SK-N-SH treated with all-trans-retinoic acid at 6 μM for 48 hours (cell line): ENCODE results near the gene CLCN7.
"Not testable (repeated sequence)": the region's sequence is repeated elsewhere in the genome, so short reads cannot be mapped to it uniquely, and the experiment has no call there.

Source experiments
- ATAC-seq: fragments of 200-7000 bp; cut with Tn5 transposase; 3 replicates; pipeline ENCODE4 v1.9.1; 2020; ENCODE audit warnings: mild to moderate bottlenecking, moderate library complexity
- ARNTL ChIP-seq: fragments of 450-650 bp; formaldehyde crosslinking; IDR thresholded peaks from 2 replicates; pipeline ENCODE4 v1.5.0; 2020; ENCODE audit warnings: low read depth, mild to moderate bottlenecking, moderate library complexity, borderline replicate concordance
- ESRRG ChIP-seq: fragments of 250-450 bp; sonication (Bioruptor Pico); IDR thresholded peaks from 2 replicates; pipeline ENCODE4 v1.6.1; 2021; ENCODE audit warnings: mild to moderate bottlenecking
- GLIS3 ChIP-seq: fragments of 250-450 bp; sonication (Bioruptor Pico); IDR thresholded peaks from 2 replicates; pipeline ENCODE4 v1.5.0; 2020; ENCODE audit warnings: mild to moderate bottlenecking, moderate library complexity
- ISL1 ChIP-seq: fragments of 250-450 bp; sonication (Bioruptor Pico); IDR thresholded peaks from 2 replicates; pipeline ENCODE4 v2.1.2; 2022; ENCODE audit warnings: mild to moderate bottlenecking, moderate library complexity
- OSR1 ChIP-seq: fragments of 250-450 bp; sonication (Bioruptor Pico); IDR thresholded peaks from 2 replicates; pipeline ENCODE4 v1.8.0; 2022; ENCODE audit warnings: moderate library complexity, mild to moderate bottlenecking, inconsistent platforms
- PPARA ChIP-seq: fragments of 250-450 bp; sonication (Bioruptor Pico); IDR thresholded peaks from 2 replicates; pipeline ENCODE4 v1.5.0; 2020; ENCODE audit warnings: mild to moderate bottlenecking, borderline replicate concordance
- RARB ChIP-seq: fragments of 250-450 bp; sonication (Bioruptor Pico); IDR thresholded peaks from 2 replicates; pipeline ENCODE4 v1.8.0; 2021; ENCODE audit warnings: mild to moderate bottlenecking, moderate library complexity
- TCF4 ChIP-seq: fragments of 250-450 bp; sonication (Bioruptor Pico); IDR thresholded peaks from 2 replicates; pipeline ENCODE4 v1.8.0; 2021; ENCODE audit warnings: mild to moderate bottlenecking, moderate library complexity, borderline replicate concordance
- TOX ChIP-seq: fragments of 250-450 bp; sonication (Bioruptor Pico); IDR thresholded peaks from 2 replicates; pipeline ENCODE4 v1.8.0; 2021; ENCODE audit warnings: mild to moderate bottlenecking, moderate library complexity, borderline replicate concordance
- ZC3H10 ChIP-seq: fragments of 250-450 bp; sonication (Bioruptor Pico); IDR thresholded peaks from 2 replicates; pipeline ENCODE4 v1.5.1; 2021; ENCODE audit warnings: mild to moderate bottlenecking, moderate library complexity
- ZFP30 ChIP-seq: fragments of 450-650 bp; formaldehyde crosslinking; IDR thresholded peaks from 2 replicates; pipeline ENCODE4 v1.5.0; 2022; ENCODE audit warnings: mild to moderate bottlenecking, moderate library complexity
- ZNF565 ChIP-seq: fragments of 450-650 bp; formaldehyde crosslinking; conservative IDR thresholded peaks from 2 replicates; pipeline ENCODE4 v1.5.0; 2020; ENCODE audit warnings: low read depth, mild to moderate bottlenecking, moderate library complexity
- ZNF70 ChIP-seq: fragments of 450-650 bp; formaldehyde crosslinking; IDR thresholded peaks from 2 replicates; pipeline ENCODE4 v1.5.0; 2020; ENCODE audit warnings: mild to moderate bottlenecking, moderate library complexity
- ZNF8 ChIP-seq: fragments of 450-650 bp; formaldehyde crosslinking; IDR thresholded peaks from 2 replicates; pipeline ENCODE4 v1.5.0; 2020; ENCODE audit warnings: mild to moderate bottlenecking, moderate library complexity
- TF ChIP-seq, protein P1 (sequence below): fragments of 250-450 bp; sonication (Bioruptor Pico); IDR thresholded peaks from 2 replicates; pipeline ENCODE4 v1.8.0; 2020; ENCODE audit warnings: mild to moderate bottlenecking, moderate library complexity, borderline replicate concordance
- TF ChIP-seq, protein P2 (sequence below): fragments of 250-450 bp; sonication (Bioruptor Pico); IDR thresholded peaks from 2 replicates; pipeline ENCODE4 v1.5.1; 2021; ENCODE audit warnings: mild to moderate bottlenecking, moderate library complexity
- TF ChIP-seq, protein P3 (sequence below): fragments of 250-450 bp; sonication (Bioruptor Pico); IDR thresholded peaks from 2 replicates; pipeline ENCODE4 v1.5.1; 2020; ENCODE audit warnings: low read depth, mild to moderate bottlenecking, moderate library complexity

CLCN7 gene

DNA sequence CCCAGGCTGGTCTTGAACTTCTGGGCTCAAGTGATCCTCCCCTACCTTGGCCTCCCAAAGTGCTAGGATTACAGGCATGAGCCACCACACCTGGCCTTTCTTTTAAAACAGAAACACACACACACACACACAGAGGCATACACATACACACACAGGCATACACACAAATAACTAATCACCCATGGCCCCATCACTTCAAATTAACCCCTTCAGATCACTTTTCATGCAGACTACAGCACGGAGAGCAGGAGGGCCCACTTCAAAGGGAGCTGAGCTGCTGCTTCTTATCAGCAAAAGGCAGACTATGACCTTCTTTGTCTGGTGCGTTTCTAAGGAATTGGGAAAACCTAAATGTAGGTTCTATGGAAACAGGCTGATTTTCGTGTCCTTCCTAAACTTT lies 1.9 kb downstream of the CLCN7 start:
- no peak for ATAC-seq
- no peak for TF ChIP-seq ESRRG (CRISPR knock-in tag)
- TF ChIP-seq, protein P1, sequence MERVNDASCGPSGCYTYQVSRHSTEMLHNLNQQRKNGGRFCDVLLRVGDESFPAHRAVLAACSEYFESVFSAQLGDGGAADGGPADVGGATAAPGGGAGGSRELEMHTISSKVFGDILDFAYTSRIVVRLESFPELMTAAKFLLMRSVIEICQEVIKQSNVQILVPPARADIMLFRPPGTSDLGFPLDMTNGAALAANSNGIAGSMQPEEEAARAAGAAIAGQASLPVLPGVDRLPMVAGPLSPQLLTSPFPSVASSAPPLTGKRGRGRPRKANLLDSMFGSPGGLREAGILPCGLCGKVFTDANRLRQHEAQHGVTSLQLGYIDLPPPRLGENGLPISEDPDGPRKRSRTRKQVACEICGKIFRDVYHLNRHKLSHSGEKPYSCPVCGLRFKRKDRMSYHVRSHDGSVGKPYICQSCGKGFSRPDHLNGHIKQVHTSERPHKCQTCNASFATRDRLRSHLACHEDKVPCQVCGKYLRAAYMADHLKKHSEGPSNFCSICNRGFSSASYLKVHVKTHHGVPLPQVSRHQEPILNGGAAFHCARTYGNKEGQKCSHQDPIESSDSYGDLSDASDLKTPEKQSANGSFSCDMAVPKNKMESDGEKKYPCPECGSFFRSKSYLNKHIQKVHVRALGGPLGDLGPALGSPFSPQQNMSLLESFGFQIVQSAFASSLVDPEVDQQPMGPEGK (CRISPR knock-in tag): no peak
- no peak for TF ChIP-seq TCF4

DNA sequence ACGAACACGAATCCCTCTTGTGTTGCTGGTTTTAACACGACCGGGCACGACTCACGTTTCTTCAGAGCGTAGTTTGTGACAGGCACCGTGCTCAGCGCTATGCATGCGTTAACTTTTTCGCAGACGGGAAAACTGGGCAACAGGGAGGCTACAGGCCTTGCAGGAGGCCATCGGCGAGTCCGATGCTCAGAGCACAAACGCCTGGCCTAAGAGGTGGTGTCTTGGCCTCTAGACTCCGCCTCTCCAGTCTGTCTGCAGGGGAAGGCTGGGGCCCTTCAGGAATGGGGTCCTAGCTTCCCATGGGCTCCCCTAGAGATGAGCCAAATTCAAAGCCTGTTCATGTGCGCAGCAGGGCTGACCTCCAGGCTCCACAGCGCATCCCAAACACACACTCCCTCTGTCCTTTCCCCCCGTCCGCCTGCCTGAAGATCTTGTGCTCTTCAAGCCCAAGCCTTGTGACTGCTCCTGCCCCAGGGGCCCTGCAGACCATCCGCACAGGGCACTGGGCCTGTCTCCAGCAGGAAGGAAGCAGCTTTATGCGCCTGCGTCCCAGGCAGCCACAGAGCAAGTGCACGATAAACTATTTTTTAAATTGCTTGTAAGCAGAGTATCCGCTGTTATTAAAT lies 3.1 kb downstream of the CLCN7 start:
- no peak for ATAC-seq

DNA sequence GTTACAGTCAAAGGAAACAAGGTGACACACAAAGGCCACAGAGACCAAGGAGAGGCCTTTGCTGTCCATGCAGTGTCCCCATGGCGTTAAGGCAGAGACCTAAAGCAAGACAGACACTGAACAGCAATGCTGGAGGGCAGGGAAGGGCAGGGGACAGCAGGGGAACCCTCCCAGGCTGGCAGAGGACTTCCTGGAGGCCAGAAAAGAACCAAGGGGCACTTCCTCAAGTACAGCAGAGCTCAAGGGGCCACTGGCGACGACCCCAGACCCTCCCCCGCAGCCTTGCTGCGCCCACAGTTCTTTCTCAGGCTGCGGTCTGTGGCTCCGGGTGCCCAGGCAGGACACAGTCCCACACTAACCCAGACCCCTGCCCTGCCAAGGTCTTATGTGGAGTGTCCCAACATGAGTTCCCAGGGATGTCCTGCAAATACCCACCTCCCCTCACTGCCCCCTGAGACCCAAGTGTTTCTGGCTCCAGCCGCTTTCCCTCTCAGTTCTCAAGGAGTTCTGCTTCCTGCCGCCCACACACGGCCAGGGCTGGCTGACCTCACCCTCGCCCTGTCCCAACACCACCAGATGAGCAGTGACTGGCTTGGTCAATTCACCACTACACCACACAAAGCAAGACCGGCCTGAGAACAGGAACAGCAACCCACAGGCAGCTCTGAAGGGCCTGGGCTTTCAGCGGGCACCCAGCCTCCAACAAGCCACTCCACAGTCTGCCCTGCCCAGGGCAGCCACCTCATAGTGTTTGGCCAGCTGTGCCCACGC lies 4.2 kb downstream of the CLCN7 start:
- ATAC-seq: no peak
- TF ChIP-seq ARNTL: no peak
- TF ChIP-seq RARB (CRISPR knock-in tag): no peak
- TF ChIP-seq, protein P2, sequence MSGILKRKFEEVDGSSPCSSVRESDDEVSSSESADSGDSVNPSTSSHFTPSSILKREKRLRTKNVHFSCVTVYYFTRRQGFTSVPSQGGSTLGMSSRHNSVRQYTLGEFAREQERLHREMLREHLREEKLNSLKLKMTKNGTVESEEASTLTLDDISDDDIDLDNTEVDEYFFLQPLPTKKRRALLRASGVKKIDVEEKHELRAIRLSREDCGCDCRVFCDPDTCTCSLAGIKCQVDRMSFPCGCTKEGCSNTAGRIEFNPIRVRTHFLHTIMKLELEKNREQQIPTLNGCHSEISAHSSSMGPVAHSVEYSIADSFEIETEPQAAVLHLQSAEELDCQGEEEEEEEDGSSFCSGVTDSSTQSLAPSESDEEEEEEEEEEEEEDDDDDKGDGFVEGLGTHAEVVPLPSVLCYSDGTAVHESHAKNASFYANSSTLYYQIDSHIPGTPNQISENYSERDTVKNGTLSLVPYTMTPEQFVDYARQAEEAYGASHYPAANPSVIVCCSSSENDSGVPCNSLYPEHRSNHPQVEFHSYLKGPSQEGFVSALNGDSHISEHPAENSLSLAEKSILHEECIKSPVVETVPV (CRISPR knock-in tag): no peak
- TF ChIP-seq GLIS3 (CRISPR knock-in tag): no peak
- TF ChIP-seq OSR1 (CRISPR knock-in tag): no peak
- TF ChIP-seq, protein P3, sequence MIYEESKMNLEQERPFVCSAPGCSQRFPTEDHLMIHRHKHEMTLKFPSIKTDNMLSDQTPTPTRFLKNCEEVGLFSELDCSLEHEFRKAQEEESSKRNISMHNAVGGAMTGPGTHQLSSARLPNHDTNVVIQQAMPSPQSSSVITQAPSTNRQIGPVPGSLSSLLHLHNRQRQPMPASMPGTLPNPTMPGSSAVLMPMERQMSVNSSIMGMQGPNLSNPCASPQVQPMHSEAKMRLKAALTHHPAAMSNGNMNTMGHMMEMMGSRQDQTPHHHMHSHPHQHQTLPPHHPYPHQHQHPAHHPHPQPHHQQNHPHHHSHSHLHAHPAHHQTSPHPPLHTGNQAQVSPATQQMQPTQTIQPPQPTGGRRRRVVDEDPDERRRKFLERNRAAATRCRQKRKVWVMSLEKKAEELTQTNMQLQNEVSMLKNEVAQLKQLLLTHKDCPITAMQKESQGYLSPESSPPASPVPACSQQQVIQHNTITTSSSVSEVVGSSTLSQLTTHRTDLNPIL (CRISPR knock-in tag): no peak
- TF ChIP-seq ZC3H10: no peak
- TF ChIP-seq PPARA (CRISPR knock-in tag): no peak

More for the DNA sequence above, 3.1 kb downstream of the CLCN7 start:
- TF ChIP-seq, protein P3 (CRISPR knock-in tag): no peak

DNA sequence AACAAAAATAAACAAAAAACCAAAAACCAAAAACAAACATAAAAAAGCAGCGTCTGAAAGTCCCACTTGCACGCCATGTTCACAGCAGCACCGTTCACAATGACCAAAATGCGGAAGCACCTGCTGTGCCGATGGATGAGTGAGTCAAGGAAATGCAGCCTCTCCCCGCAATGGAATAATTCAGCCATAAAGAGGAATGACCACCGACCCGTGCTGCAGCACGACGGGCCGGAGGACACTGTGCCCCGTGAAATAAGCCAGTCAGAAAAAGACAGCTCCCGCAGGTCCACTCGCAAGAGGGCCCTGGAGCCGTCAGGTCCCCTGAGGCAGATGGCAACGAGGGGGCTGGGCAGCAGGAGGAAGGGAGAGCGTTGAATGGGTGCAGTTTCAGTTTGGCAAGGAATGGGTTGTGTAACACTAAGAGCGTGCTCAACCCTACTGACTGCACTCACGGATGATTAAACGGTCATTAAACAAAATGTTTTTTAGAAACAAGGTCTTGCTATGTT lies 5.1 kb downstream of the CLCN7 start:
- no peak for TF ChIP-seq ZNF565 (CRISPR knock-in tag)
- TF ChIP-seq ZNF8: no peak
- TF ChIP-seq ZNF70: no peak
- no peak for ATAC-seq

DNA sequence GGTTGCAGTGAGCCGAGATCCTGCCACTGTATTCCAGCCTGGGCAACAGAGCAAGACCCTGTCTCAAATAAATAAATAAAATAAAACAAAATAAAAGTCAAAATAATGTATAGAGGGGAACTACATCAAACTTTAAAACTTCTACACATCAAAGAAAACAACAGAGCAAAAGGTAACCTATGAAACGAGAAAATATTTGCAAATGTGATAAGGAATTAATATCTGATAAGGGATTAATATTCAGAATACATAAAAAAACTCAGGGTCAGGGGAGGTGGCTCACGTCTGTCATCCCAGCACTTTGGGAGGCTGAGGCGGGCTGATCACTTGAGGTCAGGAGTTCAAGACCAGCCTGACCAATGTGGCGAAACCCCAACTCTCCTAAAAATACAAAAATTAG lies 5.7 kb downstream of the CLCN7 start:
- ATAC-seq: not testable (repeated sequence)

DNA sequence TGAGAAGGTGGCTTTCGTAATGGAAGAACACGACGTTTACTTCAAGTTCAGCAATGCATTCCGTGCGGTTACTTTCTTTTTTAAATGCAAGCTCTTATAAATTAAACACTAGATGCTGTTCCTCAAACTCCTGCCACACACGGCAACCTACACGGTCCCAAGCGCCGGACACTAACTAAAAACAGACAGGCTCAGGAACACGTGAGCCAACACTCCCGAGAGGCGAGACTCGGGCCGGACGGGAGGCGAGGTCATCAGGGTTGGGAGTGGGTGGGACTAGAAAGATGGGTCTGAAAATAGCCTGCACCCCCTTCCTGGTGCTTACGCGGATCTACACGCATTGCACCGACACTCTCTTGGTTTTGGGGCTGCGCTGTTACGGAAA lies 6.4 kb downstream of the CLCN7 start:
- TF ChIP-seq ZNF8: no peak
- TF ChIP-seq GLIS3 (CRISPR knock-in tag): no peak
- TF ChIP-seq ZFP30 (CRISPR knock-in tag): no peak
- TF ChIP-seq ISL1 (CRISPR knock-in tag): no peak
- TF ChIP-seq ZNF70: no peak
- no peak for TF ChIP-seq TCF4
- TF ChIP-seq ESRRG (CRISPR knock-in tag): no peak
- TF ChIP-seq ARNTL: no peak
- TF ChIP-seq, protein P1 (CRISPR knock-in tag): no peak
- TF ChIP-seq TOX: no peak
- TF ChIP-seq ZC3H10: no peak
- ATAC-seq: no peak
